Right ventricle myocardium inferior (tissue), 1 donor: ENCODE results near the gene SLC41A3. TPM values are rescaled to one million over a fixed set of nuclear protein-coding genes. Genes with fewer than 3 reads are reported as not detected.

Experiments used
- ATAC-seq: fragments of 200-7000 bp; cut with Tn5 transposase; one replicate; pipeline ENCODE4 v1.9.1; 2020; ENCODE audit warnings: mild to moderate bottlenecking, moderate library complexity
- DNase-seq: peaks from one replicate; pipeline ENCODE4 v3.0.0; 2021; ENCODE audit errors: missing footprints
- intact Hi-C: fragments of 100-400 bp; cut with DNase I; formaldehyde crosslinking; loops from one replicate; pipeline ENCODE4 v1.11.0; 2022
- total RNA-seq: library from RNA; stranded (reverse); fragmentation: NEBNext Ultra II Directional; extraction: Animal tissue kit (Norgen Biotek cat#: 25700); gene quantifications from one replicate; pipeline ENCODE4 v1.2.1, GENCODE V29; 2021
- donor health status: DM: no; HTN: yes; CAD: no; lungs with severe emphysema.

Gene SLC41A3
- total RNA-seq, 1 donor from 2014 or later = 36.2 TPM

DNA sequence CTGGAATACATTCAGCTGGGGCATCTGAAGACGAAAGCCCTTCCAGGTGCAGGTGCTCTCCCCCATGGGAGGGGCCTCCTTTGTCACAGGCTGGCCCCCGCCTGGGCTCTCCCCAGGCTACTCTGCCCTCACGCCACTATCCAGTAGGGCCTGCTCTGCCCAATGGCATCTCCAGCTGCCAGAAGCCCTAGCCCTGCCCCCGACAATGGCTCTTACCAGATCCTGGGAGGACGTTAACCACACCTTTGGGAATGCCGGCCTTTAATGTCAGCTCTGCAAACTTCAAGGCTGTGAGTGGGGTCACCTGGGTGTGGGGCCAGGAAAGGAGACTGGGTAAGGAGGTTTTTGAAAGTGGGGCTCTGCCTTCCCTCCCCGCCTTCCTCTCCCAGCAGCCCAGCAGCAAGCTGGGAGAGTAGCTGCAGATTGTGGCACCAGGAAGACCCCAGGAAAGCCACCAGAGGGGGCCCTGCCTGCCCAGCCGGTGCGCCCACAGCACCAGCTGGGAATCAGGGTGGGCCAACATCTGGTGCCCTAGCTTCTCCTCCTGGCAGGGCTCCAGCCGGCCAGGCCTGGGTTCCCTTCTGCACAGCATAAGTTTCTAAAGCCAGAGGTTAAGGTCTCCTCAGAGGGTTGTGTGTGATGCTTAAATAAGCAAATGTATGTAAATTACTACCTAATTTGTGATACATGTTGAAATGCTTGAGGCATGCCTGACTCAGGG lies 40.4 kb upstream of the SLC41A3 start:
- DNase-seq (no peak), ATAC-seq (no peak)
- intact Hi-C loops = no loop called here

DNA sequence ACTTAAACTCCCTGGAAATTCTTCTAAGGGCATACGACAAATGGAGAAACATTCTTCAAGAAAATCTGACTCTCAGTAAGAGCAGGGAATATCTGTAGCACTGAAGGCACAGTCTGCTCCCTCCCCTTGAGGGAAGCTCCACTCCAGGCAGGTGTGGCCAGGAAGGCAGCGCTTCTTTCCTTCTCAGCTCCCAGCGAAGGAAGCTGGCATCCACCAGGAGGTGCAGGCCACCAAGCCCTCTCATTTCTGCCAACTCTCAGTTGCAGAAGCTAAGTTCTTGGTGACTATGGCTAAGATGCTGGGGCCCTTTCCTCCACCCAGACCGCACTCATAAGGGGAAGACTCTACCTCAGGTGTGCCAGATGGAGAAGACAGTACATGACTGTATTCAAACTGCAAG lies 37.7 kb upstream of the SLC41A3 start:
- DNase-seq (no peak), ATAC-seq (no peak)
- intact Hi-C loops = no loop called here

DNA sequence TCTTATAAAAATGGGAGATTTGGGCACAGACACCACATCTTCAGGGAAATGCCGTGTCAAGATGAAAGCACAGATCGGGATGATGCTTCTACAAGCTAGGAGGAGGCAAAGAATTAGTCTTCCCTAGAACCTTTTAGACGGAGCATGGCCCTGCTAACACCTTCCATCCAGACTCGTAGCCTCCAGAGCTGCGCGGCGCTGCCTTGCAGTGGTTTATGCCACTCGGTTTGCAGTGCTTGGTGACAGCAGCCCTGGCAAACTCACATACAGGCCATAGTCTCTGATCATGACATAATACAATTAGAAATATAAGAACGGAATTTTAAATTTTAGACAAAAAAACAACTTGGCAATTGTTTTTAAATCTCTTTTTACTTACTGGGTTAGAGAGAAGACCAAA lies 37.1 kb upstream of the SLC41A3 start:
- intact Hi-C loops = no loop called here
- ATAC-seq = no peak
- DNase-seq = no peak

DNA sequence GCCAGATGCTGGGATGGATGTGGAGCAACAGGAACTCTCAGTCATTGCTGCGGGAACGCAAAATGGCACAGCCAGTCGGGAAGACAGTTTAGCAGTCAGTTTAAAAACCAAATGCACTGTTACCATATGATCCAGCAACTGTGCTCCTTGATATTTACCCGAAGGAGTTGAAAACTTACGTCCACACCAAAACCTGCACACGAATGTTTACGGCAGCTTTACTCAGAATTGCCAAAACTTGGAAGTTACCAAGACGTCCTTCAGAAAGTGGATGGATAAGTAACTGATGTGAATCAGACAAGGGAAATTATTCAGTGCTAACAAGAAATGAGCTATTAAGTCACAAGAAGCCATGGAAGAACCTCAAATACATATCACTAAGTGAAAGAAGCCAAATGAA lies 36.1 kb upstream of the SLC41A3 start:
- no peak for ATAC-seq
- intact Hi-C loops = no loop called here
- no peak for DNase-seq

DNA sequence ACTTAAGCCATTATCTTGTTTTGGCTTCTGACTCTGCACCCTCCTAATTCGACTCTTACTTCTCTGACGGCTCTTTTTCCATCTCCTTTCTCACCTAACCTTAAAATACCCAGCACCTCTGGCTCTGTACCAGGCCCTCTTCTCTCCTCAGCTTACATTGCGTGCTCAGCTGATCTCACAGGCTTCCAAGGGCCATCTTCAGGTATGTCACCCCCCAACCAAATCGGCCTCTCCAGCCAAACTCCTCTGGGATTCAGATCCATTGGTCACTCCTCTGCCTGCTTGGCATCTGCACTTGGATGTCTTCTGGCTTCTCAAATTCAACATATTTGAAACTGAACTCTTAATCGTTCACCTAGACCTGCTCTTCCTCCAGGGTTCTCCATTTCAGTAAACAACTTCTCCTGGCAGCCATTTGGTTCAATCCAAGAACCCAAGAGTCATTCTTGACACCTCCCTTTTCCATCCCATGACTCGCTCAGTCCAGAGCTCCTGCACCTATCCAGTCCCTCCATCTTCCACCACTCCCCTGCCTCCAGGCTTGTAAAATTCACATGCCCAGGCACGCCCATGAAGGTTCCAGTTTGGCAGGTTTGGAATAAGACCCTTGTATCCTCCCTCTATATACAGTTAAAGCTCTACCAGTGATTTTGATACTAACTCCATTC lies 35.2 kb upstream of the SLC41A3 start:
- ATAC-seq (no peak), DNase-seq (no peak)
- intact Hi-C loops = no loop called here

DNA sequence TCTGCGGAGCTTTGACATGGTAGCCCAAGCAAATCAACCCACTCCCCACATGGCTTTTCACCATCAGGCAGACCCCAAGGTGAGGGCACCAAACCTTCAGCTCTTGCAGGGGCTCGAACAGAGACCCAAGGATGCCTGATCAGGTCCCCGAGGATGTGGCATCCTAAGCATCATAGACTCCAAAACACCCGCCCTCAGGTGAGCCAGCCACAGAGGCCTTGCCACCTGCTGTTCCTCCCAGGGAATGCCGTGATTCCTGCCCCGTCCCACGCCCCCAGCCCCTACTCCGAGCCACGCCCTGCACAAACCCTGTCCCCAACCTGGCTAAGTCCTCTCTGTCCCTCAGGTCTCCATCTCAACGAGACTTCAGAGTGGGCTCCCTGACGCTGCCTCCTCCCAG lies 34.7 kb upstream of the SLC41A3 start:
- ATAC-seq = no peak
- DNase-seq = no peak
- intact Hi-C loops = no loop called here

DNA sequence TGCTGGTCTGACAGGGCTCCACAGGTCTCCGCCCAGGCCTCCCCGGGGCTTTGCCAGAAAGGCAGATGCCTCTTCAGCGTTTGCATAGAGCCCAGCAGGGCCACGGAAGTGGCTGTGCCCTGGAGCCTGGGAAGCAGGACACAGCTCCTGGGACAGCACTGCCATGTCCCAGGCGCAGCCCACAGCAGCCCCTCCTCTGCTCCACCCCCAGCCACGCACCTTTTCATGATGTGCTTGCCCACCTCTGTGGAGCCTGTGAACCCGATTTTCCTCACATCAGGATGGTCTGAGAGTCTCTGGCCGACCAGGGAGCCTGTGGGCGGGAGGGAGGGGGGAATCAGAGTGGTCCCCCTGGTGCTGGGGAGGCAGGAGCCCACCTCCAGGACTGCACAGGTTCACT lies 33.9 kb upstream of the SLC41A3 start:
- intact Hi-C loops = no loop called here
- DNase-seq = peak; percentile 64
- no peak for ATAC-seq

DNA sequence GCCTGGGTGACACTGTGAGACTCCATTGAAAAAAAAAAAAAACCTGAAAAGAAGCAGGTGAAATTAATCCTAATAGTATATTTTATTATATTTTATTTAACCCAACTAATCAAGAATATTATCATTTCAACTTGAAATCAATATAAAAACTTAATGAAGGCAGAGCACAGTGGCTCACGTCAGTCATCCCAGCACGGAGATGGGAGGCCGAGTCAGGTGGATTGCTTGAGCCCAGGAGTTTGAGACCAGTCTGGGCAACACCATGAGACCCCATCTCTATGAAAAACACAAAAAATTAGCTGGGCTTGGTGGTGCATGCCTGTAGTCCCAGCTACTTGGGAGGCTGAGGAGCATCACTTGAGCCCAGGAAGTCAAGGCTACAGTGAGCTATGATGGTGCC lies 33.3 kb upstream of the SLC41A3 start:
- no peak for ATAC-seq
- intact Hi-C loops = no loop called here
- no peak for DNase-seq

DNA sequence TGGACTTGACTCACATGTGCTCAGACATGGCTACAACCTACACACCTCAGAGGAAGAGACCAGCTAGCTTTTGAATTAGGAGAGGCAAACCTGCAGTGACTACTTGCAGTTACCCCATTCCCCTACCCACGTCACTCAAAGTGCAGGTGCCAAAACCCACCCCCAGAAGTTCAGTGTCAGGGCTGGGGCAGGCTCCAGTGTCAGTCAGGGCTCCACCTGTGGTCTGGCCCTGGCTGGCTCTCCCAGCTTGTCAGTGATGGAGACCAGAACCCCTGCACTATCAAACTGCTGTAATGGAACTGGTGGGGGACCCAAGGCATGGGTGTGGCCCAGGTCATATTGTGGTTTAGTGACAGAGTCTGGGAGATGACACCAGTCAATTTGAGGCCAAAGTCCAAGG lies 32.6 kb upstream of the SLC41A3 start:
- intact Hi-C loops = no loop called here
- DNase-seq (no peak), ATAC-seq (no peak)

DNA sequence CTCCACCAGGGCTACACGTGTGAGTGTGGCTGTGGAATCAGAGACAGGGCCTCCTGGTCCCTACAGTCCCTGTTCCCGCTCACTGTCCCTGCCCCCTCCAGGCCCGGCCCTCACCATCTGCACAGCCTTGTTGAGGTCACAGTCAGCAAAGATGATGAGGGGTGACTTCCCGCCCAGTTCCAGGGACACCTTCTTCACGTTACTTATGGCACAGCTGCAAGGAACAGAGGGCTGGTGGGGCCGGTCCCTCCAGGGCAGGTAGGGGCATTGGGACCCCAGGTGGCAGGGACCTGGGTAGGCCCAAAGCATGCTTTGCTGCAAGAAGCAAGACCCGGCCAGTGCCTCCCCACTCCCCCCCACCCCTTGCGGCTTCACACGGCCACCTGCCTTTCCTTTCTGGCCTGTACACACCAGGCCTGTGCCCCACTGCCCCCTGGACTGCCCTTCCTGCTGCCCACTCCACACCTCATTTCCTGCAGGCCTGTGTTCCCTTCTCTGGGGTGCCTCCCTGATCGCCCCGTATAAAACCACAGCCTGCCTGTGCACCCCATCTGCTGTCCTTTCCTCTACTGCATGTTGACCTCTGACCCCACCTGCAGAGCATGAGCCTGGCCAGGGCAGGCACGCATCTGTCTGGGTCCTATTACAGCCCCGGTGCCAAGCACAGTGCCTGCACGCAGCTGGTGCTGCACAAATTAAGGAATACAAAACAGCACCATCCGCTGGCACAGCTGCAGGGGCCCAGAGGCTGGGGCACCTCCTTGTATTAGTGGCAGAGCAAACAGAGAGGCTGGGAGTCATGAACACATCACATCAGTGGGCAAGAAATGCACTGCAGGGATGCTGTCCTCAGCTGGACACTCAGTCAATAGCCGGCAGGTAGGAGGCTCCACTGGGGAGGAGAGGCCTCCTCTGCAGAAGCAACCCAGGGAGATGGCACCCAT lies 30.8 kb upstream of the SLC41A3 start:
- ATAC-seq (no peak), DNase-seq (no peak)
- intact Hi-C loops = no loop called here

DNA sequence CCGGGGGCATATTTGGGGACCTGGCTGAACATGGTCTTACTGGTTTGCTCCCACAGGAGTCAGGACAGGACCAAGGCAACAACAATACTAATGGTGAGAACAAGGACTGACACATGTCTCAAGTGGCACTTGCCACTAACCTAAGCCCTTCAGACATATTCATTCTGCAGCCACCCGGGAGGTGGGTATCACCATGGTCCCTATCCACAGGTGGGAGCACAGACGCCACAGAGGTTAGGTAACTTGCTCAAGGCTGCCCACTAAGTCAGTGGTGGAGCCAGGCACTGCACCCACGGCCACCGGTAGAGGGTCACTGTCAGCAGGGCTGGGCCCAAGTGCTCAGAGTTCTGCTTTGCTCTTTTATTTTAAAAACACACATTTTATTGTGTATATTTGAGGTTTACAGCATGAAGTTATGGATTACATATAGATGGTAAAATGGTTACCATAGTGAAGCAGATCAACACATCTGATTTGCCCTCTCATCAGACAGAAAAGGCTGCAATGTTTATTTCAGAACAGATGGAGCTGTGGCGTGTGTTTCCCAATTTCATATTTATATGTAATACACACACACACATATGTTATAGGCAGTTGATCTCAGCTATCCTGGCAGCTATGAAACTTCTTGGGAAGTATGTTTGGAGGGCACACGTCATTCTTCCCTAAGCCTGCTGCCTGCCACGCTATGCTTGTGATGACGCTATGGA lies 30.0 kb upstream of the SLC41A3 start:
- DNase-seq (no peak), ATAC-seq (no peak)
- intact Hi-C loops = no loop called here

DNA sequence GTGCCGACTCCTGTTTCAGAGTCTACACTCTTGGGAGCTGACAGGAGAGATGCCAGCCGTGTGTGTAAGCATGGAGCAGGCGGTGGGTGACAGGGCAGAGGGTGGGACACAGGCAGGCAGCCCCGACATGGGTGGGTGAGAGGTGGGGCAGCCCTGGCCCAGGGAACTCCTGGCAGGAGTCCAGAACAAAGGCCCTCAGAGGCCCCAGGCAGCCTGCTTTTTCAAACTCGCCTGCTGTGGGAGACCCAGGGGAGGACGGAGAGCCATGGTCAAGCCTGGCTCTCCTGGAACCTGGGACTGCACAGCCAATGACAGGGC lies 29.3 kb upstream of the SLC41A3 start:
- intact Hi-C loops = no loop called here
- no peak for ATAC-seq
- DNase-seq = no peak

DNA sequence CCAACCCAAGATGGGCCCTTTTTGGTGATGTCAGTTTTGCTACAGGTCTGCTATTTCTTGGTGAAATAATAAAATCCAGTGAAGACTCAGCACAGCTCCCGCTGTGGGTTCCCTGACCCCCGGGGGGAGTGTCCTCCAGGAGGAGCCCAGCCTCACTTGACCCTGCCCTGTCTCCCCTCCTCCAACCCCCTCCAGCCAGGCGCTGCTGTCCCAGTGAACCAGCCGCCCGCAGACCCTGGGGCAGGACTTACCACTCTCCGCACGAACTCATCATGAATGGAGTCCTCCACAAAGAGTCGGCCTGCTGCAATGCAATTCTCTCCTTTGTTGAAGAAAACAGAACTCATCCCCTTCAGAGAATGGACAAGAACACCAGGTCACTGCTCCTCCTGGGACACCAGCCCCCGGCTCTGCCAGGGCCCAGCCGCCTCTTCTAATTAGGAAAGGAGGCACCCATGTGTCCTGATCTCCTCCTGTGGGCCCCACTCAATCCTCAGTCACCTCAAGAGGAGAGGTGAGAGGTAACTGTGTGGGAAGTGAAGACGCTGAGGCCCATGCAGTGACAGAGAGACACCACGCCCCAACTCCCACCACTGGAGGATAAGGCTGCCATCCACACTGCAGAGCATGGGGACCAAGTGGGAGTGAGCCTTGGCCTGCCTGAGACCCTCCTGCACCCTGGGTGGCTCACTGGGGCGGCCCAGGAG lies 28.8 kb upstream of the SLC41A3 start:
- intact Hi-C loops = no loop called here
- DNase-seq (no peak), ATAC-seq (no peak)

DNA sequence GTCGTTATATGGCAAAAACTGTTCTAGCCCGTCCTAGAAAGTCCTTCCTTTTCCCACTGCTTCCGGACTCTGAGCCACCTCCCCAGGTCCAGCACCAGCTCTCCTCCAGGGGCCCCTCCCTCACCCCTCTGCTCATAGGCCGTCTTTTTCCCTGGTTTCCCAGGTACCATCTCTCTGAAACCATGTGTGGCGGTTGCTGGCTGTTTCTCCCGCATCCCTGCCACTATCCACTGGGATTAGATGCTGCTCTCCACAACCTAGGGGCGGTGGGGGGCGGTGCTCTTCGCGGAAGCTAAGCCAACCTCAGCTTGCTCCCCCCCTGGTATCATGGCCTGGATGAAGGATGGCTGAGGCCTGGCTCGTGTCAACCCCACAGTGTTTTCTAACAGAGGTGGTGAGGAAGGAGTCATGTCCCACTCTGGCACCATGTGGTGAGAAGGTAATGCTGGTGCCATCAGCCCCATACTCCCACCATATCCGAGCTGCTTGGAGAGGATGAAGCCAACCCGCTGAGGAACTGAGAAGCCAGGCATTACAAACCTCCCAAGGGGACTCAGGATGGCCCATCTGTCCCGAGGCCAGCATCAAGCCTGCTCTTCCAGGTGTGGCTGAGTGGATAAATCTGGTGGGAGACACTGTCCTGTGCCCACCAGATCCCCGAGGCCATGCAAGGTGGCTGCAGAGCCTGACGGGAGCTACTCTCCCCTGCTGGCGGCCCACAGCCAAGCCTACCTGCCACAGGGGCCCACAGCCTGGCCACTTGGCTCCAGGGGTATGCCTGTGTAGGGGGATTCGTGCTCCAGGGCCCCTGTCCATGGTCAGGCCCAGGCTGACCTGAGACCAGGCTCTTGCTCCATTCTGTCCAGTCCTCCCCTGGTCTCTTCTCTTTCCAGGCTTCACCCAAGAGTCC lies 27.9 kb upstream of the SLC41A3 start:
- DNase-seq (no peak), ATAC-seq (no peak)
- intact Hi-C loops = no loop called here

DNA sequence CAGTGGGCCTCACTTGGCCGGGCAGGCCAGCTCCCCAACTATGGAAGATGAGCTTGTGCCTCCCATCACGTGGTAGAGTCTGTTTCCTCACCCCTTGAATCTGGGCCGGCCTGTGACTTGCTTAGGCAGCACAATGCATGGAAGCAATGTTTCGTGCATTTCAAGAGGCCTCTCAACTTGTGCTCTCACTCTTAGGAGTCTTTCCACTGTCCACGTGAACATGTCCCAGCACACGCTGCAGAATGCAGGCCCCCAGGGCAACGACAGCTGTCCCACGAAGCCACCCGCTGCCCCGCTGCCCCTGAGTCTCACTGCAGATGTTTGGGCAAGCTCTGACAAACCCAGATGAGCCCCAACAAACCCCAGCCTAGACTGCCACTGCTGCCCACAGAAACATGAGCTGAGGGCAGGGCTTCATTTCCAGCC lies 27.2 kb upstream of the SLC41A3 start:
- DNase-seq (no peak), ATAC-seq (no peak)
- intact Hi-C loops = no loop called here

DNA sequence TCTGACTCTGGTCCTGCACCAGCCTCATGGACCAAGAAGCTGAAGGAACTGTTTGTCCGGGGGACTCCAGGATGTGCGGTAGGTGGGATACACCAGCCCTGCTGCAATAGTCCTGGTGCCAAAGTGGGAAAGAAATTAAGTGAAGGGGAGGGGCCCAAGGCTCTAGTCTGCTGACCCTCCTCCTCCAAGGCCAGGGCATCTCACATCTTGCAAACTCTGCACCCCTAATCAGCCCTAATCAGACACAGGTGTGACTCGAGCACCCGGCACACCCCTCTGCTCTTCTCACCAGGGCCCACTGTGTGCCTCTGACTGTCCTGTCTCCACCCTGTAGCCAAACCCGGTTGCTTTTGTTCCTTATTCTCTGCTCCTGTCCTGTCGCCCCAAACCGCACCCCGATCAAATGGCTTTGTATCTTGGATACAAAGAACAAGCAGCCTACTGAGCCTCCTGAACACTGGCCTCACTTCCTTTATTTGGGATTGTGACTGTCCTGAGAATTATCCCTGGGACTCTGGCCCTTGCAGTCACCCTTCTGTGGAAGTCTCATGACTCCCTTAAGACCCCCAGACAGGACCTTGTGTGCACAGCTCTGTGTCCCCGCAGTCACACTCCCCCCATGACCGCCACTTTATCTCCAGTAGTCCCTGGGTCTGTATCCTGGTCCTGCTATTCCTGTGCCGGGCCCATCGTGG lies 26.7 kb upstream of the SLC41A3 start:
- intact Hi-C loops = no loop called here
- ATAC-seq (no peak), DNase-seq (no peak)

DNA sequence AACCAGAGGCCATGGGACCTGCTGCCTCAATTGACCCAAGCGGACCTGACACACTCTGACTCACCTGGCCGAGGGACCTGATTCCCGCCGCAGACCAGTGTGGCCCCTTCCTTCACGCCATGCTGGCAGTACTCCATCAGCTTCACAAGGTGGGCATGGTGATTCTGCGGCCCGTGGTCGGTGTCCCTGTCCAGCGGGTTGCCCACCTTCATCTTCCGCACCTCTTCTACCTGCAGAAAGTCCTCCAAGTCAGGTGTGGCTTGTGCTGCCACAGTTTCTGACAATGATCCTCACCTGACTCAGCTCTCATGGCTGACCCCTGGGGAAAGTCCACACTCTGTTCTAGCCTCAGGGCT lies 25.9 kb upstream of the SLC41A3 start:
- DNase-seq (no peak), ATAC-seq (no peak)
- intact Hi-C loops = no loop called here
